Type B pancreatic cell (in vitro differentiated cells): ENCODE measurements around the gene TSC1. TPM values are rescaled to one million over a fixed set of nuclear protein-coding genes. Genes with fewer than 3 reads are reported as not detected.
"Not testable (repeated sequence)": the region's sequence is repeated elsewhere in the genome, so short reads cannot be mapped to it uniquely, and the experiment has no call there.

ENCODE experiments used
- DNase-seq: peaks from one replicate; pipeline ENCODE4 v3.0.0; 2021; ENCODE audit warnings: mixed read lengths; ENCODE audit not compliant: unreplicated experiment; ENCODE audit errors: extremely low spot score
- H3K27ac Mint-ChIP-seq: 2 replicates; pipeline ENCODE4 v1.8.0; 2021; ENCODE audit warnings: mild to moderate bottlenecking, mixed read lengths
- H3K27me3 Mint-ChIP-seq: 2 replicates; pipeline ENCODE4 v1.8.0; 2021; ENCODE audit warnings: mixed read lengths
- H3K36me3 Mint-ChIP-seq: 2 replicates; pipeline ENCODE4 v1.8.0; 2021; ENCODE audit warnings: mixed read lengths
- H3K4me1 Mint-ChIP-seq: one replicate; pipeline ENCODE4 v1.8.0; 2021; ENCODE audit warnings: mixed read lengths; ENCODE audit not compliant: unreplicated experiment
- H3K4me3 Mint-ChIP-seq: 2 replicates; pipeline ENCODE4 v1.8.0; 2021; ENCODE audit warnings: mild to moderate bottlenecking, mixed read lengths
- H3K9me3 Mint-ChIP-seq: 2 replicates; pipeline ENCODE4 v1.8.0; 2021; ENCODE audit warnings: mixed read lengths
- total RNA-seq: library from RNA; stranded (reverse); gene quantifications from 2 replicates; pipeline ENCODE4 v1.2.1, GENCODE V29; 2021; ENCODE audit warnings: low replicate concordance
- TF ChIP-seq, protein P1 (sequence below): fragments of 200-600 bp; sonication (generic); conservative IDR thresholded peaks from 2 replicates; pipeline ENCODE4 v1.5.0; 2021; ENCODE audit warnings: antibody characterized with exemption, mild to moderate bottlenecking

TSC1 gene
- total RNA-seq, 1 donor from 2014 or later = 58.9 TPM

DNA sequence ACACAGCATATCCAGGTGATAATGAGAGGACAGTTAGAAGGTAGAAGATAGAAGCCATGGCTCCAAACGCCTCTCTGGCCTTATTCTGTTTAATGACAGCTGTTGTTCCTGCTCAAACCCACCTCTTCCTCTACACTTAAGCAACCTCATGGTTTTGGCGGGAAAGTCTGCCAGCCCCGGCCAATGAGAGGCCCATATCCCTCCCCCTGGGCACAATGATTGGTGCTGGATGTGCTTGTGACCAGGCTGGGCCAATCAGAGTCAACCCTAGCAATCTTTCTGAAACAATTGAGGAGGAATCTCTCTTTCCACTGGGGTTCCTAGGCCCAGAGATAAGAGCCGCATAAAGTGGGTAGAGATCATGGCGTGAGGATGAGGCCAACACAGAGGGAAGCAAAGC, 29.3 kb upstream of the TSC1 start:
- Mint-ChIP-seq H3K27me3 (peaks cover 63% of the 10 kb centered on the region), H3K27ac (no peak overlapping the region), H3K9me3 (no peaks in the 10 kb centered on the region), H3K36me3 (no peaks in the 10 kb centered on the region), H3K4me1 (peaks cover 4% of the 10 kb centered on the region), H3K4me3 (no peak overlapping the region)
- TF ChIP-seq, protein P1, sequence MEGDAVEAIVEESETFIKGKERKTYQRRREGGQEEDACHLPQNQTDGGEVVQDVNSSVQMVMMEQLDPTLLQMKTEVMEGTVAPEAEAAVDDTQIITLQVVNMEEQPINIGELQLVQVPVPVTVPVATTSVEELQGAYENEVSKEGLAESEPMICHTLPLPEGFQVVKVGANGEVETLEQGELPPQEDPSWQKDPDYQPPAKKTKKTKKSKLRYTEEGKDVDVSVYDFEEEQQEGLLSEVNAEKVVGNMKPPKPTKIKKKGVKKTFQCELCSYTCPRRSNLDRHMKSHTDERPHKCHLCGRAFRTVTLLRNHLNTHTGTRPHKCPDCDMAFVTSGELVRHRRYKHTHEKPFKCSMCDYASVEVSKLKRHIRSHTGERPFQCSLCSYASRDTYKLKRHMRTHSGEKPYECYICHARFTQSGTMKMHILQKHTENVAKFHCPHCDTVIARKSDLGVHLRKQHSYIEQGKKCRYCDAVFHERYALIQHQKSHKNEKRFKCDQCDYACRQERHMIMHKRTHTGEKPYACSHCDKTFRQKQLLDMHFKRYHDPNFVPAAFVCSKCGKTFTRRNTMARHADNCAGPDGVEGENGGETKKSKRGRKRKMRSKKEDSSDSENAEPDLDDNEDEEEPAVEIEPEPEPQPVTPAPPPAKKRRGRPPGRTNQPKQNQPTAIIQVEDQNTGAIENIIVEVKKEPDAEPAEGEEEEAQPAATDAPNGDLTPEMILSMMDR = no peak
- no peak for DNase-seq

DNA sequence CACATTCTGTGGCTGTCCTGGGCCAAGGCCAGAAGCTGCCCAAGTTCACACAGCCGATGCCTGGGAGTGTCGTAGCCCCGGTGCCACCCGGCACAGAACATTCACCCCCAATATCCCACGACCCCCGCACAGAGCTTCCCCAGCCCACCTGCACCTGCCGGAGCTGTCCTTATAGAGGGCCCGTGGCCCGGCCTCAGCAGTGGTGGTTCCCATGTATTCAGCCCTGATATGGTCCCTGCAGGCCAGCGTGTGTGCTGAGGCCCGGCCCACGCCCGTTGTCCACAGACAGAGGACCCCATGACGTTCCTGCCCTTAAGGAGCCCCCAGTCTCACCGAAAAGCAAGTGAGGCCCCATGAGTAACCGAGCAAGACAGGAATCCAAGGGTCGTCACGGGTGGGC, 28.8 kb upstream of the TSC1 start:
- Mint-ChIP-seq H3K27me3 (peaks cover 58% of the 10 kb centered on the region), H3K36me3 (no peaks in the 10 kb centered on the region), H3K4me3 (no peak overlapping the region), H3K9me3 (no peaks in the 10 kb centered on the region), H3K27ac (no peak overlapping the region), H3K4me1 (peaks cover 4% of the 10 kb centered on the region)
- no peak for DNase-seq
- TF ChIP-seq, protein P1 = no peak

DNA sequence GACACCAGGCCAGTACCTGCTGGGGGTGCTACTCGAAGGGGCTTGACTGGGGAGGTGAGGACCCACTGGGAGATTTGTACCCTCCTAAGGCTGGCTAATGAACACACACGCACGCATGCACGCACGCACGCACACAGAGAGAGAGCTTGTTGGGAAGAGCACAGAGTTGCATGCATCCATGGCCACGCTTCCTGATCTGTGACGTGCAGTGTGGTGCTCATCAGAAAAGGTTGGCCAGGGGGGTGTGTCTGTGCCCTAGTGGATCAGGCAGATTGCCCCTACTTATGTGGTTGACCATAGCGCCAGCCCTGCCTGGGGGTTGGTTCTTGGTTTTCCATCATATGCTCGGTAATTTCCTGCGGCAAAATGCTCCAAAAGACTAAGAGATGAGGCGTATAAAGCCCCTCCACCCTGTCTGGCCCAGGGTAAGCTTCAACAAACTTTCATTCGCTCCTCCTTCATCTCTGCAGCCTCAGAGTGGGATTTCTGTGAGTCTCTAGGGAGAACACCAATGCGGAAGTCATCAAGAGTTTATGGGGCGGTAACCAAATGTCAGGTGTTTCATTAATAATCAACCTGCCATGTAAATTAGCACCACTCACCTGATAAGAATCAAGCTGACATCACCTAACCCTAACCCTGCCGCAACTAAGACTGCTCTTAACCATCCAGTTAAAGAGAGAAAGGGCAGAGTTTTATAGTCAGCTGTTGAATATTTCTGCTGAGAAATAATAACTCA, 26.1 kb upstream of the TSC1 start:
- H3K4me1 Mint-ChIP-seq = peaks cover 4% of the 10 kb centered on the region
- no peaks in the 10 kb centered on the region for H3K36me3 Mint-ChIP-seq
- TF ChIP-seq, protein P1 = no peak
- DNase-seq = no peak
- H3K27ac Mint-ChIP-seq = no peak overlapping the region
- H3K9me3 Mint-ChIP-seq = no peaks in the 10 kb centered on the region
- H3K4me3 Mint-ChIP-seq = no peak overlapping the region
- peaks cover 46% of the 10 kb centered on the region for H3K27me3 Mint-ChIP-seq

DNA sequence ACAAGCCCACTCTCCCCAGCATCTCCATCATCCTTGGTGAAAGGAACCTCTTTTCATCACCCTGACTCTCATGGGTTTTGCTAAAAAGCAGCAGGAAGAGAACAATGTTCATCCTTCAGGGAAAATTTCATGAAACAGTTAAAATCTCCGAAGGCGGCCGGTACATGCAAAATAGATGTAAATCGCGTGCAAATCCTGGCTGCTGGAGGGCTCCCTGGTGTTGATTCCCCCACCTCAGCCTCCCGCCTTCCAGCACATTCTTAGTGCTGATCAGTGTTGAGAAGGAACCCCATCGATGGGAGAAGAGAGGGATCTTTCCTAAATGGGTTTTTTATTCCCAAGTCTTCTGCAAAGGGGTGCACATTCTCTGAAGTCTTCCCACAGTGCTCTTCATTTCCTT, 25.4 kb upstream of the TSC1 start:
- H3K27ac Mint-ChIP-seq = no peak overlapping the region
- TF ChIP-seq, protein P1 = no peak
- DNase-seq = no peak
- H3K27me3 Mint-ChIP-seq = peaks cover 42% of the 10 kb centered on the region
- peaks cover 4% of the 10 kb centered on the region for H3K4me1 Mint-ChIP-seq
- H3K36me3 Mint-ChIP-seq = no peaks in the 10 kb centered on the region
- no peak overlapping the region for H3K4me3 Mint-ChIP-seq
- H3K9me3 Mint-ChIP-seq = no peaks in the 10 kb centered on the region

DNA sequence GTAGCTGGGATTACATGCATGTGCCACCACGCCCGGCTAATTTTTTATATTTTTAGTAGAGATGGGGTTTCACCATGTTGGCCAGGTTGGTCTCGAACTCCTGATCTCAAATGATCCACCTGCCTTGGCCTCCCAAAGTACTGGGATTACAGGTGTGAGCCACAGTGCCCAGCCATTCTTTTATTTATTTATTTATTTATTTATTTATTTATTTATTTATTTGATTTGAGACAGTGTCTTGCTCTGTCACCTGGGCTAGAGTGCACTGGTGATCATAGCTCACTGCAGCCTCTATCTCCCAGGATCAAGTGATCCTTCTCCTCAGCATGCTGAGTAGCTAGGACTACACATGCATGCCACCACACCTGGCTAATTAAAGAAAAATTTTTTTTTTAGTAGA, 23.5 kb upstream of the TSC1 start:
- not testable (repeated sequence) for H3K9me3 Mint-ChIP-seq, H3K4me1 Mint-ChIP-seq, H3K27ac Mint-ChIP-seq, H3K4me3 Mint-ChIP-seq, DNase-seq, H3K36me3 Mint-ChIP-seq
- H3K27me3 Mint-ChIP-seq = peaks cover 32% of the 10 kb centered on the region

DNA sequence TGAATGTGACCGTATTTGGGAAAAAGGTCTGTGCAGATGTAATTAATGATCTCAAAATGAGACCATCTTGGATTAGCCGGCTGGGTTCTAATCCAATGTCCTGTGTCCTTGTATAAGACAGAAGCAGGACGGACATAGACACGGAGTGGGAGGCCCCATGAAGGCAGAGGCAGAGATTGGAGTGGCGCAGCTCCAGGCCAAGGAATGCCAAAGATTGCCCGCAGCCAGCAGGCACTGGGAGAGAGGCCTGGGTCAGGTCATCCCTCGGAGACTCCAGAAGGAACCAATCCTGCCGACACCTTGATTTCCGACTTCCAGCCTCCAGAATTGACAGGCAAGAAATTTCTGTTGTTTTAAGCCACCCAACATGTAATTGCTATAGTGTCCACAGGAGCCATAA, 21.1 kb upstream of the TSC1 start:
- no peaks in the 10 kb centered on the region for H3K36me3 Mint-ChIP-seq
- H3K9me3 Mint-ChIP-seq = no peaks in the 10 kb centered on the region
- H3K27ac Mint-ChIP-seq = no peak overlapping the region
- peaks cover 4% of the 10 kb centered on the region for H3K4me1 Mint-ChIP-seq
- no peak overlapping the region for H3K4me3 Mint-ChIP-seq
- DNase-seq = no peak
- TF ChIP-seq, protein P1 = no peak
- H3K27me3 Mint-ChIP-seq = peaks cover 30% of the 10 kb centered on the region
